ENCODE measurements around the gene GMDS.

DNA sequence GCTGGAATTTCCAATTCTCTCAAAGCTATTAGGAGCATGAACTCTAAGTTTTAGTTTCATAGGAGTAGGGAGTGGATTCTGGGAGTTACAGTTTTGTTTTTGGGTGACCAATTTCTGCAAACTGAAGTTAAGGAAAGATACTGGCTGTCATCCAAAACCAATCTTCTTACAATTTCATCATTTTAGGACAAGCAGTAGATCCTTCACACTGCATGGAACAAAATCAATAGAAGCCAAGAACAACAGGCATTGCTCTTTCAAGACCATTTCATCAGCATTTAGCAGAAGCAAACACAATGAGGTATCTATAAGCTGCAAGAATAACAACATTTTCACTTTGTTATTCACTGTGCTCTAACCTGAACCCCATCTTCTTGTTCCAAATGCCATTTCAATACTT, 173.0 kb downstream of the GMDS start:
- no peak for TF ChIP-seq POLR2A (IDR thresholded peaks at IDR 0.05; ENCODE audit: low read depth, low read length)
- TF ChIP-seq TAF1 (IDR thresholded peaks at IDR 0.05; ENCODE audit: borderline replicate concordance, low read depth, low read length), result no peak

Measured in GM12892 (cell line).